HG03457 (cell line): Measurements from ENCODE around the gene PLCE1.
"Not testable (repeated sequence)": the region's sequence is repeated elsewhere in the genome, so short reads cannot be mapped to it uniquely, and the experiment has no call there.

Experiments
- ATAC-seq: cut with Tn5 transposase; IDR thresholded peaks from one replicate; pipeline ENCODE4 v1.9.1; 2021; ENCODE audit warnings: moderate number of reproducible peaks; ENCODE audit not compliant: unreplicated experiment

PLCE1 gene

DNA sequence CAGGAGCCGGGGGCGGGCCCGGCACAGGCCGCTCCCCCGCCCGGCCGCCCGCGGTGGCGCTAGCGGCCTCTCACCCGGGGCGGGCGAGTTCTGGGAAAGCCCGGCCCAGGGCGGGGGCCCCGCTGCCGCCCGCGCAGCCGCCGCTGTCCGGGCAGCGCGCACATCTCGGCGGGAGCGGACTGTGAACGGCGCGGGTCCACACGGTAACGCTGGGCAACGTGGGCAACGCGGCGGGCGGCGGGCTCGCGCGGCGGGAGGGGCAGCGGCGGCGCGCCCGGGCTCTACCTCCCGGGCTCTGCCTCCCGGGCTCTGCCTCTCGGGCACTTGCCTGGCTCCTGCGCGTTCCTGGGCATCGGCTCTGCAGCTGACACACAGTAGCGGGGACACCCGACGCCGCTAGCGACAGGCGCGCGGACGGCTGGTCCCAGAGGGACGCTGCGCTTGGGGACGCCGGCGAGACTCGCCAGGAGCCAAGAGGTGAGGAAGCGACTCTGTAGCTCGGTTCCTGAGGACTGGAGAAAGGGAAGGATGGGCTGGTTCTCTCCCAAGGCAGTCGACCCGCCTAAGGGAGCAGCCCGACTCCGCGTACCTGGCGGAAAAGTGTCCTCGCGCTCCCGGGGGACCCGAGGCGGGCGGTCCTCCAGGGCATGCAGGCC, at the start of gene PLCE1:
Gene PLCE1, plus strand, starts transcription at position 150 of the 656 bp plus-strand sequence. CDS start 37,116 bp downstream, outside the sequence.
- ATAC-seq = no peak

DNA sequence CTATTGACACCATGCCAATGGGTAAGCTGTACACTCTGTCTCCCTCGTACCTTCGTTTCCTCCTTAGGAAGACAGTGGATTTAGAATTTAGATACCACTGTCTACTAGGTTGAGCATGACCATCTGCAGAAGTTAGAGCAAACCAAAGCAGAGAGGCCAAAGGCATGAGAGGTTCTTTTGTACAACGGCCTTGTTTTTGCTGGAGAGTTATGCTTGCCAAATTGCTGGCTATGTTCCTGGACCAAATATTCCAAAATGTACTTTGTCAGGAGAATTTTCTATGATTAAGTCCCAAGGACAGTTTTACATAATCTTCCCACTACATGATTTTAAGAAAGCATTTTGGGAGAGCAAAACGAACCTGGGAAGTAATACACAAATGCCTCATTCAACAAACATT, 47.9 kb upstream of the PLCE1 start:
- ATAC-seq = no peak

- no peak for ATAC-seq
These were observed 46.7 kb upstream of the PLCE1 start for GRCh38 chr10:93947055-93947454.

DNA sequence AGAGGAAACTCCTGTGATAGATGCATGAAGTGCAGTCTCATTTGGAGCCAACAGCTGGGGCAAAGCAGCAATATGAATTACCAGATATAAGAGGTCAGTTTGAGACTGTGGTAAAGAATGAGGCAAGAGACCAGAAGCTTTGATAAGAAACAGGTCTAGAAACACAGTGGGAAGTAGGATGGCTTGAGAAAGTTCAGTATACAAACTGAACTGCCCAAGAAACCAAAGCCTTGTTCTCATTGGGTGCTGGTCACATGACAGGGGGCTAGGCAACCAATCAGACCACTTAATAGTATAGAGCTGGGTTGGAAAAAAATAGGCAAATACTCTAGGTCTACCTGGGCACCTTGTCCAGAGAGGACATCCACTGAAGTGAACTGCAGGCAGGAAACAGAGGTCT, 46.2 kb upstream of the PLCE1 start:
- ATAC-seq = no peak

DNA sequence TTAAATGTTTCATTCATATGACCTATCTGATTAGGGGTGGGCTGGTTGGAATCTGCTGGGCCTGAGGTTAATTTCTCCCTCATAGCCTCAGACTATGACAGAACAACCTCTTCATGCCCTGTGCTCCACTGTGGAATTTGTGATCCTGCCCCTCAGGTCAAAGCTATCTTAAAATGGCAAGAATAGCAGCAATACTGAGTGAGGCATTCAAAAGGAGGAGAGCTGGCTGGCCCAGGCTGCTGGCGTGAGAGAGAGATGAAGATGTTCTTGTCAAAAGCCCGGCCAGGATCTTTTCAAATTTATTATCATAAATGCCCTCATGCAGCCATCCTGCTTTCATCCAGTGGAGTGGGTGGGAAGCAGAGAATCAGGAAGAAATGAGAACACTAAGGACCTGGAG, 41.8 kb upstream of the PLCE1 start:
- no peak for ATAC-seq

DNA sequence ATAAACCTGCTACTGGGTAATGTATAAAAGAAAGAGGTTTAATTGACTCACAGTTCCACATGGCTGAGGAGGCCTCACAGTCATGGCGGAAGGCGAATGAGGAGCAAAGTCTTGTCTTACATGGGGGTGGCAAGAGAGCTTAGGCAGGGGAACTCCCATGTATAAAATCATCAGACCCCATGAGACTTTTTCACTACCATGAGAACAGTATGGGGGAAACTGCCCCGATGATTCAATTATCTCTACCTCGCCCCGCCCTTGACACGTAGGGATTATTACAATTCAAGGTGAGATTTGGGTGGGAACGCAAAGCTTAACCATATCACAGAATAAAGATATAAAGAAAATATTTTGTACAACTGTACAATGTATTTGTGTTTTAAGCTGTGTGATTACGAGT, 39.4 kb upstream of the PLCE1 start:
- ATAC-seq = no peak

- no peak for ATAC-seq
These were observed 38.9 kb upstream of the PLCE1 start for GRCh38 chr10:93954726-93955363.

DNA sequence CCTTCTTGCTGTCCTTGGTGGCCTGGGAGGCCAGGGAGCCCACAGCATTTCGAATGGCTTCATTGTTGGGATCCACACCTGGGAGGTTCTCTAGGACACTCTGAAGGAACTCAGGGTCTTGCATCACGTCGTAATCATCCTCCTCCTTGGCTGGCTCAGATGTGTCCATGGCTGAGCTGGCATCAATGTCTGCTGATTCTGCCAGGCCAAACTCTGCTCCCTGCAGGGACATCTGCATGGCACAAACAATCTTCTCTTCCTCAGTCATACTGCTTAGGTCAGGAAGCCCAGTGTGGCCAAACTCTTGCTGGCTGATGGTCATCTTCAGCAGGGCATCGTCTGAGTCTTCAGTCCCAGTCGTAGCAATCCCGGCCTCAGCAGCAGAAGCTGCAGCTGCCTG, 34.9 kb upstream of the PLCE1 start:
- ATAC-seq = no peak

DNA sequence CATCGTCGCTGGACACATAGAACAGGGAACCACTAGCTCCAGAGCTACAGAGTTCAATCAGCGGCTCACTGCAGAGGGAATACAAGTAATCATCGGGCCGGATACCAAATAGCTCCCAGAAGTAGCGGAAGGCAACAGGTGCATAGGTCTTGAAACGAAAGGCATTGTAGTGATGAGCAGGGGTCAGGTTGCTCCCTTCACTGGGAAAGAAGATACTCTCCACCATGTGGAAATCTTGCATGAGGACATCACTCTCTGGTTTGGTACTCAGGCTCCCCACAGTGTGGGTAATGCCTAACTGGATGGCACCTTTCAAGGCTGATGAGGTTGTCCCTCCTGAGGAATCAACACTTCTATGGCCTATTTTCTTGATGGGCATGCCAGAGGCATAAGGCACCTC, 32.7 kb upstream of the PLCE1 start:
- not testable (repeated sequence) for ATAC-seq

DNA sequence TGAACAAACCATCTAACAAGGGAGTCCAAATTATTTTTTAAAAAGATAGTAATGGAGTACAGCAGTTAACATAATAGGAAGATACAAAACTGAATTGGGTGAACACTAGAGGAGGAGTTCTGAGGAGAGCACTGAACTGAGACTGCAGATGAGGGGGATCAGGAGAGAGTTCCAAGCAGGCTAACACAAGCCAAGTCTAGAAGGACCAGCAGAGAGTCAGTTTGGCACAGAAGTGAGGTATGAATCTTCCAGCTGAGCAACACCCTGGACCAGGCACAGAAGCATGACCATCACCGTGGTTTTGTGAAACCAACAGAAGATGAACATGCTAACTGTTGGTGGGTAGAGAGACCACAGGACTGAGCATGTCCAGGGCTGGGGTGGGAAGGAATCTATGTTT, 30.8 kb upstream of the PLCE1 start:
- ATAC-seq = no peak

GRCh38 chr10:93963434-93963833, 30.3 kb upstream of the PLCE1 start:
- no peak for ATAC-seq

DNA sequence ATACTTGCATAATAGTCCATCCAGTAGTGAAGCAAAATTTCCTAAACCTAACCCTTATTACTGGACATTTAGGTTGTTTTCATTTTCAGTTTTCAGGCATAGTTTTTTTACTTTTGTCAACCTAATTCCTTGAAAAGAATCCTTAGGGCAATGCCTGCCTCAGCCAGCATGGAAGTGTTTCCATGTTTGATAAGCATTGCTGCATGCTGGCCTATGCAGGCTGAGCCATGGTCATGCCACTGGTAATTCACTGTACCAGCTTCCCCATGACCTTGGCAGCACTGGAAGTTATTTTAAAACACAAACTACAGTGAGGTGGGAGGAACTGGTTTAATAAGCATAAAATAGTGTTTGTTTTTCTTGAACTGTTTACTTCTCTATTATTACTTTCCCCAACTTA, 27.8 kb upstream of the PLCE1 start:
- ATAC-seq = no peak

GRCh38 chr10:93967756-93968155, 26.0 kb upstream of the PLCE1 start:
- no peak for ATAC-seq

DNA sequence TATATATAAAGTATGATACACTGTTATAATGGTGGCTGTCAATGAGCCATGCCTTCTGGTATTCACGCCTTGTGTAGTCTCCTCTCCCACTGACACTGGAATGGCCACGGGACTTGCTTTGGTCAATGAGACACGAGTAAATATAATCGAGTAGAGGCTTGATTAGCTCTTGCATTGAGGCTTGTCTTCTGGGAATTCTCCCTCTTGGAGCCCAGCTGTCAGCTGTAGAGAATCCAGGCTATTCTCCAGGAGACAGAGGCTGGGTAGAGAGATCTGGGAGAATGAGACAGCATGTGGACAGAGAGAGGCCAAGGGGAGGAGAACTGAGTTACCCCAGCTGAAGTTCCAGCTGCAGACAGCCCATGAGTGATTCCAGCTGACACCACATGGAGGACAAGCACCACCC, 25.2 kb upstream of the PLCE1 start:
- ATAC-seq = no peak

GRCh38 chr10:93970433-93971010, 23.2 kb upstream of the PLCE1 start:
- ATAC-seq = not testable (repeated sequence)

DNA sequence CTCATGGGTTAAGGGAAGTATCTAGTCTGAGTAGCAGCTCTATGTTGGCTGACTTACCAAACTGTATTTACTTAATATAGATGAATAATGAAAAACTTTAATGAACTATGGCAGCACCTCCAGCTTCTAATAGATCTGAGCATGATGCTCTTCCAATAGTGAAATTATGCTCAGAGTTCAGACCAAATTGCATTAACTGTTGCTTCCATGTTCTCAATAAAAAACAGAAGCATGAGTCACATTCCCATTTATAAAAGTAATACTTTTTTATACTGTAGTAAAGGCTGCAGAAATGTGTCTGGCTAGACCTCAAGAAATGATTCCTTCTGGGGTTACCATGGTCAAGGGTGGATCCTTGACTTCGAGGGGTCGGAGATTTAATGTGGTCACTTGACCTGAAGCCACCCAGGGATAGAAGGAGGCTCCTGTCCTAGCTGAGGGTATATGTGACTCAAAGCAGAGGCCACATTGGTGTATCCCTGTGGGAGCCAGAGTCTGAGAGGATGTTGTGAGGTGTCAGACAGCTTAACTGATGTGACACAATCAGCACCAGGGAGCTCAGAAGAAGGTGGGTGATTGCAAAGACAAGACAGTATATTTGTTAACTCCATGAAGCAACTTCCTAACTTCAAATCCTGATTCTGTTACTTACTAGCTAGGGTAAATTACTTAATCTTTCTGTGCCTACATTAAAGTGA, 19.8 kb upstream of the PLCE1 start:
- ATAC-seq = no peak

DNA sequence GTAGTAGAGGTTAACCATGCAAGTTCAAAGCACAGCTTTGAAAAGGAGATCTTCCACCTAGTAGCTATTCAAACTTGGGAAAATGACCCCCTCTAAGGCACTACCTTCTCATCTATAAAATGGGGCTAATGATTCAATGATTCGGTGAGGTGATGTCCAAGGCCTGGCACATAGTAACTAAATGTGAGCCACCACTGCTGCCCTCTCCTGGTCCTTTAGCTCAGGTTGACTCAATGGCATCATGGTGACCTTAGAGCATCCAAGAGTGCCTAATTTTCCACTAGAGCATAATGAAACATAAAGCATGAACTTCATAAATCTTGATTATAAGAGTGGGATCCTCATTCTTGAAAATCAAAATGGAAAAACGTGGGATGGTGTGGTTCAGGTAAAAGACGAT, 16.3 kb upstream of the PLCE1 start:
- ATAC-seq = no peak

DNA sequence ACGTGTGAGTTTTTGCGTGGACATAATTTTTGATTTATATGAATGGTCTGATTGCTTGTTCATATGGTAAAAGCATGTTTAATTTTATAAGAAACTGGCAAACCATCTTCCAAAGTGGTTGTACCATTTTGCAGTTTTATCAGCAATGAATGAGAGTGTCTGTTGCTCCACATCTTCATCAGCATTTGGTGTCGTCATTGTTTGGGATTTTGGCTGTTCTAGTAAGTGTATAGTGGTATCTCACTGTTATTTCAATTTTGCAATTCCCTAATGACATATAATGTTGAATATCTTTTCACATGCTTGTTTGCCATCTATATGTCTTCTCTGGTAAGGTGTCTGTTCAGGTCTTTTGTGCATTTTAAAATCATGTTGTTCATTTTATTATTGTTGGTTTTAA, 13.2 kb upstream of the PLCE1 start:
- no peak for ATAC-seq

- ATAC-seq = no peak
These were observed 2.6 kb upstream of the PLCE1 start for GRCh38 chr10:93991114-93991513.

GRCh38 chr10:93991596-93992284, 2.0 kb upstream of the PLCE1 start:
- ATAC-seq = no peak

GRCh38 chr10:93992400-93993030, 1.2 kb upstream of the PLCE1 start:
- no peak for ATAC-seq
